ENCODE results near the gene FAM20A.

GRCh38 chr17:68600067-68600930 is 868 bp downstream of the FAM20A start:
- TF ChIP-seq CTCF (conservative IDR thresholded peaks at IDR 0.05; ENCODE audit: low read length) (no peak), EZH2phosphoT487 (IDR thresholded peaks at IDR 0.05; ENCODE audit: borderline replicate concordance) (no peak)
